Measurements from ENCODE around the gene OR6S1. TPM values are rescaled to one million over a fixed set of nuclear protein-coding genes. Genes with fewer than 3 reads are reported as not detected.

Gene OR6S1
- total and polyA plus RNA-seq, 2 donors (not counting 3 experiments of a cell fraction or from before 2014, with no cell fraction given) = not detected

GRCh38 chr14:20606190-20606901 is 35.1 kb downstream of the OR6S1 start:
- ChIA-PET POLR2A (interaction anchor here (1.6 kb wide), 1 partner anchor 151 kb away, joined by 4 read pairs; the partner anchor contains the start of genes APEX1 and OSGEP), CTCF (interaction anchor here (0.8 to 8.7 kb wide), 12 partner anchors 9 to 279 kb away, joined by 3 to 110 read pairs (median 5); partner anchors contain the start of genes APEX1, OSGEP, PARP2 and PIP4P1)
- DNase-seq (ENCODE audit: low read depth, low spot score) (peak; percentile 55), FAIRE-seq (peak; percentile 81)
- dilution Hi-C loops (cut with MboI; ENCODE audit: extremely low pct_ligation_motif_present, low sequenced_read_pairs) = no loop called here
- intact Hi-C loops (cut with micrococcal nuclease) = loop anchor here (1.0 to 2.0 kb wide), 4 partner anchors 76 to 151 kb away; partner anchors contain the start of genes APEX1 and PNP
- Histone ChIP-seq H3K4me2 (ENCODE audit: insufficient read depth, low read length) (no peak overlapping the region), H3K9ac (replicated peaks; ENCODE audit: extremely low read depth, insufficient read depth, low read length) (no peak overlapping the region), H3K27me3 (ENCODE audit: control insufficient read depth in 2 of 2, insufficient read depth in 2 of 2, low read length in 2 of 2) (peaks cover 0 to 3% of the 10 kb centered on the region in 2 experiments), H3K9me3 (replicated peaks; ENCODE audit: control insufficient read depth, insufficient read depth, low read length) (no peaks in the 10 kb centered on the region), H3K4me1 (ENCODE audit: control insufficient read depth, extremely low read depth, insufficient read depth, low read length) (peaks cover 4% of the 10 kb centered on the region), H3K4me3 (replicated peaks in 1 of 3; ENCODE audit: insufficient read depth in 1 of 3, low read depth in 1 of 3, low read length in 3 of 3) (no peak overlapping the region), H3K27ac (ENCODE audit: insufficient read depth, low read depth, low read length) (no peak overlapping the region), H3K36me3 (ENCODE audit: control insufficient read depth in 2 of 2, extremely low read depth in 1 of 2, insufficient read depth in 2 of 2, low read length in 2 of 2) (no peaks in the 10 kb centered on the region), H2AFZ (ENCODE audit: low read depth, low read length) (no peak overlapping the region), H3K79me2 (ENCODE audit: control insufficient read depth, insufficient read depth, low read length) (no peaks in the 10 kb centered on the region), H3K9me1 (replicated peaks; ENCODE audit: control insufficient read depth, extremely low read depth, insufficient read depth, low read length) (no peaks in the 10 kb centered on the region), H4K20me1 (replicated peaks; ENCODE audit: control insufficient read depth, extremely low read depth, insufficient read depth, low read length) (no peaks in the 10 kb centered on the region)
- BruUV-seq (replicated peaks) = no TSS peak
- TF ChIP-seq, protein P1, sequence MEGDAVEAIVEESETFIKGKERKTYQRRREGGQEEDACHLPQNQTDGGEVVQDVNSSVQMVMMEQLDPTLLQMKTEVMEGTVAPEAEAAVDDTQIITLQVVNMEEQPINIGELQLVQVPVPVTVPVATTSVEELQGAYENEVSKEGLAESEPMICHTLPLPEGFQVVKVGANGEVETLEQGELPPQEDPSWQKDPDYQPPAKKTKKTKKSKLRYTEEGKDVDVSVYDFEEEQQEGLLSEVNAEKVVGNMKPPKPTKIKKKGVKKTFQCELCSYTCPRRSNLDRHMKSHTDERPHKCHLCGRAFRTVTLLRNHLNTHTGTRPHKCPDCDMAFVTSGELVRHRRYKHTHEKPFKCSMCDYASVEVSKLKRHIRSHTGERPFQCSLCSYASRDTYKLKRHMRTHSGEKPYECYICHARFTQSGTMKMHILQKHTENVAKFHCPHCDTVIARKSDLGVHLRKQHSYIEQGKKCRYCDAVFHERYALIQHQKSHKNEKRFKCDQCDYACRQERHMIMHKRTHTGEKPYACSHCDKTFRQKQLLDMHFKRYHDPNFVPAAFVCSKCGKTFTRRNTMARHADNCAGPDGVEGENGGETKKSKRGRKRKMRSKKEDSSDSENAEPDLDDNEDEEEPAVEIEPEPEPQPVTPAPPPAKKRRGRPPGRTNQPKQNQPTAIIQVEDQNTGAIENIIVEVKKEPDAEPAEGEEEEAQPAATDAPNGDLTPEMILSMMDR (IDR thresholded peaks at IDR 0.05; ENCODE audit: extremely low read depth in 1 of 2, insufficient read depth in 1 of 2, low read depth in 1 of 2, low read length in 2 of 2) = peak; percentile 66 to 79
- no peak for TF ChIP-seq FOS (IDR thresholded peaks at IDR 0.05; ENCODE audit: borderline replicate concordance, insufficient read depth, low read length)
